Activated CD8-positive, alpha-beta T cell treated with anti-CD3 and anti-CD28 coated beads, Interleukin-2, amount 10 ng/mL, durations not matched to agents 7 days and 5 days (primary cell): ENCODE results near the gene MALSU1. TPM values are rescaled to one million over a fixed set of nuclear protein-coding genes. Genes with fewer than 3 reads are reported as not detected.

Experiments
- ATAC-seq: fragments of 150-1000 bp; cut with Tn5 transposase; one replicate; pipeline ENCODE4 v1.10.0; 2021; ENCODE audit warnings: moderate library complexity
- CTCF ChIA-PET: fragments of 350-600 bp; sonication (Branson Sonifier 250); formaldehyde crosslinking; loops from one replicate; lab custom pipeline; 2021; ENCODE audit warnings: antibody characterized with exemption; lab: Charles Lee
- POLR2A ChIA-PET: fragments of 350-600 bp; sonication (Branson Sonifier 250); formaldehyde crosslinking; loops from one replicate; lab custom pipeline; 2021; ENCODE audit warnings: antibody characterized with exemption; lab: Charles Lee
- DNase-seq: peaks from one replicate; pipeline ENCODE4 v3.0.0-alpha.2; 2020
- H3K27ac Mint-ChIP-seq: one replicate; pipeline ENCODE4 v1.8.0; 2021; ENCODE audit warnings: mild to moderate bottlenecking, mixed read lengths
- H3K27me3 Mint-ChIP-seq: one replicate; pipeline ENCODE4 v1.8.0; 2021; ENCODE audit warnings: low read depth, mixed read lengths
- H3K36me3 Mint-ChIP-seq: one replicate; pipeline ENCODE4 v1.8.0; 2021; ENCODE audit warnings: low read depth, mixed read lengths
- H3K4me1 Mint-ChIP-seq: one replicate; pipeline ENCODE4 v1.8.0; 2021; ENCODE audit warnings: low read depth, mixed read lengths
- H3K4me3 Mint-ChIP-seq: one replicate; pipeline ENCODE4 v1.8.0; 2021; ENCODE audit warnings: mild to moderate bottlenecking, mixed read lengths
- H3K9me3 Mint-ChIP-seq: one replicate; pipeline ENCODE4 v1.8.0; 2022; ENCODE audit warnings: mixed read lengths; ENCODE audit not compliant: insufficient read depth
- total RNA-seq, 2 experiments: library from RNA; stranded (reverse); gene quantifications; one replicate each; pipeline ENCODE4 v1.2.3, GENCODE V29; 2021

The MALSU1 gene
- total RNA-seq, 2 experiments from 2014 or later, result 53.3 to 55.0 TPM

DNA sequence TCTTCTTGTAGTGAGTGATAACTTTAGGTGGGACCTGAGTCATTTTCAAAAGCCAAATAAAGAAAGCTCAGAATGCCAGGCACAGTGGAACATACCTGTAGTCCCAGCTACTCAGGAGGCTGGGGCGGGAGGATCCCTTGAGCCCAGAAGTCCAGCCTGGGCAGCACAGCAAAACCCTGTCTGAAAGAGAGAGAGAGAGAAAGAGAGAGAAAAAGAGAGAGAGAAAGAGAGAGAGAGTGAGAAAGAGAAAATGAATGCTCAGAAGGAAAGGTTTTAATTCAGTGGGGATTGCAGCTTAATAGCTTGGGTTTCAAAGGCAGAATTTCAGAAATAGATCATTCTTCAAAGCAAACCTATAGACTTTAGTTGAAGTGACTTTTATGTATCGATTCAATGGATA is 26.9 kb upstream of the MALSU1 start:
- Mint-ChIP-seq H3K36me3 (no peaks in the 10 kb centered on the region), H3K4me3 (no peak overlapping the region), H3K9me3 (no peaks in the 10 kb centered on the region), H3K4me1 (peaks cover 14% of the 10 kb centered on the region), H3K27ac (no peak overlapping the region), H3K27me3 (peaks cover 9% of the 10 kb centered on the region)
- ChIA-PET CTCF (interaction anchor here (0.6 to 9.1 kb wide), 49 partner anchors 9 to 440 kb away, joined by 3 to 138 read pairs (median 4); partner anchors contain the start of genes KLHL7 and MALSU1), POLR2A (no interaction called here)
- ATAC-seq, result no peak
- DNase-seq, result no peak

DNA sequence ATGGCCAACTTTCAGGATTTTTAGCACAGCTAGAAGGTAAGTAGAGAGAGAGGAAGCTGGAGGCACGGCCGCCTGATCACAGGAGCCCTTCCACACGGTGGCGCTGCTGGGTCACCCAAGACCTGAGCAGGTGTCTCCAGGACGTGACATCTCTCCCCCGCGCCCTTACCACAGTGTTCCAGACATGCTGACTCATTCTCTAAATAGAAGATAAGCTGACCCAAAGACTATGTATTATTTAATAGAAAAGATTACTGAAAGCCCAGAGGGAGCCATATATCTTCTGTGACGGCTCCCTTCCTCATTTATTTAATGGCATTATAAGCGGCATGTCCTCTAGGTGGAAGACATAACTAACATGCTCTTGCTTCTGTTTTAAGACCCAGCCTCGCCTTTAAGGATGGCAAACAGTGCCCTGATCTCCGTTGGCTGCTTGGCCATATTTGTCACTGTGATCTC is 26.0 kb upstream of the MALSU1 start:
- Mint-ChIP-seq H3K9me3 (no peaks in the 10 kb centered on the region), H3K36me3 (no peaks in the 10 kb centered on the region), H3K4me3 (peak overlapping the region; percentile 67), H3K4me1 (peaks cover 15% of the 10 kb centered on the region), H3K27me3 (peaks cover 9% of the 10 kb centered on the region), H3K27ac (peak overlapping the region; percentile 33)
- ChIA-PET POLR2A (interaction anchor here (0.5 to 1.8 kb wide), 2 partner anchors 26 to 251 kb away, joined by 3 to 6 read pairs; partner anchors contain the start of gene MALSU1), CTCF (interaction anchor here (0.6 to 9.1 kb wide), 62 partner anchors 10 to 440 kb away, joined by 3 to 138 read pairs (median 4); partner anchors contain the start of genes KLHL7 and MALSU1)
- DNase-seq (peak; percentile 94), ATAC-seq (peak; percentile 99)

DNA sequence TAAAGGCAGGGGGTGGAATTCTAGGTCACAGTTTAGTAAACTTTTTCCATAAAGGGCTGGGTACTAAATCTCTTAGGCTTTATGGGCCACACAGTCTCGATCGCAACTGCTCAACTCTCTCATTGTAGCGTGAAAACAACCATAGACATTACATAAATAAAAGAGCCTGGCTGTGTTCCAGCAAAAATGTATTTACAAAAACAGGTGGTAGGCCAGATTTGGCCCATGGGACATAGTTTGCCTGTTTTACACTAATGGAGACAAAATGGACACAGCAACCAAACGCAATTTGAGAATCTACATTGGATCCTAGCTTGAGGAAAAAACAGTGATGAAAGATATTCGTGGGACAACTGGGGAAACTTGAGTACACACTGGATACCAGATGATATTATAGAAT is 23.2 kb upstream of the MALSU1 start:
- no peaks in the 10 kb centered on the region for H3K36me3 Mint-ChIP-seq
- ChIA-PET POLR2A (interaction anchor here (1.3 kb wide), 1 partner anchor 23 kb away, joined by 3 read pairs; the partner anchor contains the start of gene MALSU1), CTCF (interaction anchor here (0.7 to 9.1 kb wide), 21 partner anchors 10 to 274 kb away, joined by 3 to 138 read pairs (median 4); partner anchors contain the start of gene MALSU1)
- H3K27ac Mint-ChIP-seq, result no peak overlapping the region
- no peaks in the 10 kb centered on the region for H3K9me3 Mint-ChIP-seq
- ATAC-seq (no peak), DNase-seq (no peak)
- H3K4me1 Mint-ChIP-seq, result peaks cover 15% of the 10 kb centered on the region
- peaks cover 6% of the 10 kb centered on the region for H3K27me3 Mint-ChIP-seq
- H3K4me3 Mint-ChIP-seq, result no peak overlapping the region

DNA sequence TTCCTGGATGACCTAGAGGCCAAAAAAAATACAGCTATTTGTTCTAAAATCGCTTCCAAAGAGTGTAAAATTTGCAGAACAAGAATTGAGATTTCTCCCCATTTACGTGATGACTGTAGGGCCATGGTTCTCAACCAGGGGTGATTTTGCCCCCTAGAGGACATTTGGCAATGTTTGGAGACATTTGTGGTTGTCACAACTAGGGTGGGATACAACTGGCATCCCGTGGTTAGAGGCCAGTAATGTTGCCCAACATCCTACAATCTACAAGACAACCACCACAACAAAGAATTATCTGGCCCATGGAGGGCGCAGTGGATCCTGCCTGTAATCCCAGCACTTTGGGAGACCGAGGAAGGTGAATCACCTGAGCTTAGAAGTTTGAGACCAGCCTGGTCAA is 22.8 kb upstream of the MALSU1 start:
- Mint-ChIP-seq H3K4me3 (no peak overlapping the region), H3K4me1 (peaks cover 15% of the 10 kb centered on the region), H3K27me3 (peaks cover 6% of the 10 kb centered on the region), H3K36me3 (no peaks in the 10 kb centered on the region), H3K9me3 (no peaks in the 10 kb centered on the region), H3K27ac (no peak overlapping the region)
- CTCF ChIA-PET, result interaction anchor here (0.7 to 9.1 kb wide), 27 partner anchors 11 to 273 kb away, joined by 3 to 138 read pairs (median 4); partner anchors contain the start of gene MALSU1
- POLR2A ChIA-PET, result interaction anchor here (1.3 kb wide), 1 partner anchor 23 kb away, joined by 3 read pairs; the partner anchor contains the start of gene MALSU1
- ATAC-seq (no peak), DNase-seq (no peak)

DNA sequence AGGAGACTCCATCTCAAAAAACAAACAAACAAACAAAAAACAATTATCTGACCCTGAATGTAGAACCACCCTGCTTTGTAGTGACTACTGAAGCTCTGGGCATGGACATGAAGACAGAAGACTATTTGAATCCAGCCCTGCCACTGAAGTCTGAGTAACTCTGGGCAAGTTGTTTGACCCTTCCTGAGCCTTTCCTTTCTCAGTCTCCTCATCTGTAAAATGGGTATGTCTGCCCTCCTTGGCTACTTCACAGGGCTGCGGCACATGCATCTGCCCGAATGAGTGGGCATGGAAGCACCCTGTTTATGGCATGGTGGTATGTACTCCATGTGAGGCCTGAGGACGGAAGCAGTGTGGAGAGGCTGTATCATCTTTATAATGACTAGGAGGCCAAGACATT is 22.2 kb upstream of the MALSU1 start:
- ChIA-PET CTCF (interaction anchor here (0.8 to 9.1 kb wide), 26 partner anchors 11 to 277 kb away, joined by 3 to 138 read pairs (median 4); partner anchors contain the start of gene MALSU1), POLR2A (interaction anchor here (1.3 kb wide), 1 partner anchor 22 kb away, joined by 3 read pairs; the partner anchor contains the start of gene MALSU1)
- Mint-ChIP-seq H3K27me3 (peaks cover 6% of the 10 kb centered on the region), H3K36me3 (no peaks in the 10 kb centered on the region), H3K27ac (no peak overlapping the region), H3K4me1 (peaks cover 15% of the 10 kb centered on the region), H3K4me3 (no peak overlapping the region), H3K9me3 (no peaks in the 10 kb centered on the region)
- ATAC-seq (no peak), DNase-seq (no peak)

DNA sequence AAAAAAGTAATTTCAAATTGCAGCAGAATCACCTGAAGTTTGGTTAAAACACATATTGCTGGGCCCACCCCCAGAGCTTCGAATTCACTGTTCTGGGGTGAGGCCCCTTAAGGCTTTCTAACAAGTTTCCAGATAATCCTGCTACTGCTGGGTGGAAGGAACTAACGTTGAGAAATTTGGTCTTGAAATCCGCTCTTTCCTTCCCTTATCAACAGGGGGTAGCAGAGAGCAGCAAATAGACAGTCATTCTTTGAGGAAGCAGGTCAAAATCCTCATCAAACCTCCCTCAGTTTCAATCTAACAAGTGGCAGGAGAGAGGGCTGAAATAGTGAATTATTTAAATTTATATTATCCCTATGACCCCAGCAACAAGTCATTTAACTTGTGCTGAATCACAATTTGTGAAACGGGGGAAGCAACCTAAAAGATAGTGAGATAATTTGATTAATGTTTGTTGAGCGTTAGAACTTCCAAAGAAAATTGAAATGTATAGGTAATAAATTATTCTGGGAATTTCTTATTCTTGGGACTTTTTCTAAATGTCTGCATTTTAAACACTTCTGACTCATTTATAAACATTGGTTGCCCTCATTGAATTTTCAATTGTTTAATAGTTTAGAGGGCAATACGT is 21.7 kb upstream of the MALSU1 start:
- ATAC-seq (peak; percentile 43), DNase-seq (peak; percentile 65)
- H3K4me3 Mint-ChIP-seq, result no peak overlapping the region
- peaks cover 1% of the 10 kb centered on the region for H3K27me3 Mint-ChIP-seq
- H3K9me3 Mint-ChIP-seq, result no peaks in the 10 kb centered on the region
- ChIA-PET POLR2A (no interaction called here), CTCF (interaction anchor here (0.7 to 9.1 kb wide), 29 partner anchors 9 to 436 kb away, joined by 3 to 138 read pairs (median 4); partner anchors contain the start of gene MALSU1)
- H3K27ac Mint-ChIP-seq, result no peak overlapping the region
- H3K36me3 Mint-ChIP-seq, result no peaks in the 10 kb centered on the region
- H3K4me1 Mint-ChIP-seq, result peaks cover 15% of the 10 kb centered on the region

DNA sequence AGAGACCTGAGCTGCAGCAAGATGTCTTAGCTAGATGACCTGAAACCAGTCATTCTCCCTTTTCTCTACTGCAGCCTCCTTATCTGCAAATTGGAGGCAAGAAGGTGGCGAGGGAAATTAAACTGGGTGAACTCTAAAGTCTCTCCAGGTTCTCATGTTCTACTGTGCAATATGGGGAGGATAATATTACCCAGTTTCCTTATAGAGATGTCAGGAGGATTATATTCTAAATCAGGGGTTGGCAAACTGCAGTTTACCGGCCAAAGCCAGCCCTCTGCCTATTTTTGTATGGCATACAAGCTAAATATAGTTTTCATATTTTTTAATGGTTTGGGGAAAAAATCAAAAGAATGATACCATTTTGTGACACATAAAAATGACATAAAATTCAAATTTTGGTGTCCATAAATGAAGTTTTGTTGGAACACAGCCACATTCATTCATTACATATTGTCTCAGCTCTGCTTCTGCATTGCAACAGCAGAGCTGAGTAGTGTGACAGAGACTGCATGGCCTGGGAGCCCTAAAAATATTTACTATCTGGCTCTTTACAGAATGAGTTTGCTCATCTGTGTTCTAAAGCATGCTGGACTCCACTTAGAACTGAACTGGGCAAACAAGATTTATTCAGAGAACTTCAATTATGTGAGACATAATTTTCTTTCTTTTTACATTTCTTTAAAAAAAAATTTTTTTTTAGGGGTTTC is 19.2 kb upstream of the MALSU1 start:
- no peak overlapping the region for H3K4me3 Mint-ChIP-seq
- H3K27me3 Mint-ChIP-seq, result no peaks in the 10 kb centered on the region
- ChIA-PET CTCF (interaction anchor here (1.4 to 9.1 kb wide), 5 partner anchors 17 to 263 kb away, joined by 3 to 138 read pairs (median 5); partner anchors contain the start of gene MALSU1), POLR2A (no interaction called here)
- H3K27ac Mint-ChIP-seq, result no peak overlapping the region
- peaks cover 1% of the 10 kb centered on the region for H3K4me1 Mint-ChIP-seq
- no peaks in the 10 kb centered on the region for H3K36me3 Mint-ChIP-seq
- no peaks in the 10 kb centered on the region for H3K9me3 Mint-ChIP-seq
- ATAC-seq, result no peak
- DNase-seq, result no peak

DNA sequence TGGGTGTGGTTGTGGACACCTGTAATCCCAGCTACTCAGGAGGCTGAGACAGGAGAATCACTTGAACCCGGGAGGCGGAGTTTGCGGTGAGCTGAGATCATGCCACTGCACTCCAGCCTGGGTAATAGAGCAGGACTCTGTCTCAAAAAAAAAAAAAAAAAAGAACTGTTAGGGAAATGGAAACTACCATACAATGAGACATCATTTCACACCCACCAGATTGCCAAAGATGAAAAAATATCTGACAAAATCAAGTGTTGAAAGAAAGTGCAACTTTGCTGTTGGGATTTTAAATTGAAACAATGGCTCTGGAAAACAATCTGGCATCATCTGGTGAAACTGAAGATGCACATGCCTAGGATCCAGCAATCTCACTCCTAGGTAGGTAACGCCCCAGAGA is 16.1 kb upstream of the MALSU1 start:
- POLR2A ChIA-PET, result no interaction called here
- CTCF ChIA-PET, result interaction anchor here (2.1 to 2.8 kb wide), 2 partner anchors 10 to 75 kb away, joined by 6 to 25 read pairs; no protein-coding TSS in a partner anchor
- Mint-ChIP-seq H3K4me1 (peaks cover 9% of the 10 kb centered on the region), H3K27me3 (no peaks in the 10 kb centered on the region), H3K4me3 (no peak overlapping the region), H3K36me3 (no peaks in the 10 kb centered on the region), H3K9me3 (no peaks in the 10 kb centered on the region), H3K27ac (no peak overlapping the region)
- ATAC-seq (no peak), DNase-seq (no peak)

DNA sequence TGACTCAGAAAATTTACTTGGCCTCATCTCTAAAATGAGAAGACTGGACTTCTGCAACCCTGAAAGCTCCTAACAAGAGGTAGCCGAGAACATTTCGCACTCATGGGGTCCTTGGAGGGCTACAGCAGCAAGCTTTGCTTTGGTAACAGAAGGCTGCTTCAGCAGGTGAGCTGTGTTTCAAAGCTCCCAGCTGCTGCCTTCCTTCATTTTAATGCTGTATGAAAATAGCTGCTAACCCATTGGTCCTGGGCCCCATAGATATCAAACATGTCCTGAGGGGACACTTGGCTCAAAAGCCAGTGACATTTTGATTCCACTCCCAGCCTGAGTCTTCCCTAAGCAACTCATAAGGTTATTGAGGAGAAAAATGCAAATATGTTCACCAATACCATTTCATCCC is 14.3 kb upstream of the MALSU1 start:
- Mint-ChIP-seq H3K9me3 (no peaks in the 10 kb centered on the region), H3K27me3 (no peaks in the 10 kb centered on the region), H3K4me3 (no peak overlapping the region), H3K27ac (no peak overlapping the region), H3K36me3 (no peaks in the 10 kb centered on the region), H3K4me1 (peaks cover 19% of the 10 kb centered on the region)
- ATAC-seq (no peak), DNase-seq (no peak)
- ChIA-PET POLR2A (no interaction called here), CTCF (interaction anchor here (2.1 to 2.8 kb wide), 2 partner anchors 12 to 73 kb away, joined by 6 to 25 read pairs; no protein-coding TSS in a partner anchor)

DNA sequence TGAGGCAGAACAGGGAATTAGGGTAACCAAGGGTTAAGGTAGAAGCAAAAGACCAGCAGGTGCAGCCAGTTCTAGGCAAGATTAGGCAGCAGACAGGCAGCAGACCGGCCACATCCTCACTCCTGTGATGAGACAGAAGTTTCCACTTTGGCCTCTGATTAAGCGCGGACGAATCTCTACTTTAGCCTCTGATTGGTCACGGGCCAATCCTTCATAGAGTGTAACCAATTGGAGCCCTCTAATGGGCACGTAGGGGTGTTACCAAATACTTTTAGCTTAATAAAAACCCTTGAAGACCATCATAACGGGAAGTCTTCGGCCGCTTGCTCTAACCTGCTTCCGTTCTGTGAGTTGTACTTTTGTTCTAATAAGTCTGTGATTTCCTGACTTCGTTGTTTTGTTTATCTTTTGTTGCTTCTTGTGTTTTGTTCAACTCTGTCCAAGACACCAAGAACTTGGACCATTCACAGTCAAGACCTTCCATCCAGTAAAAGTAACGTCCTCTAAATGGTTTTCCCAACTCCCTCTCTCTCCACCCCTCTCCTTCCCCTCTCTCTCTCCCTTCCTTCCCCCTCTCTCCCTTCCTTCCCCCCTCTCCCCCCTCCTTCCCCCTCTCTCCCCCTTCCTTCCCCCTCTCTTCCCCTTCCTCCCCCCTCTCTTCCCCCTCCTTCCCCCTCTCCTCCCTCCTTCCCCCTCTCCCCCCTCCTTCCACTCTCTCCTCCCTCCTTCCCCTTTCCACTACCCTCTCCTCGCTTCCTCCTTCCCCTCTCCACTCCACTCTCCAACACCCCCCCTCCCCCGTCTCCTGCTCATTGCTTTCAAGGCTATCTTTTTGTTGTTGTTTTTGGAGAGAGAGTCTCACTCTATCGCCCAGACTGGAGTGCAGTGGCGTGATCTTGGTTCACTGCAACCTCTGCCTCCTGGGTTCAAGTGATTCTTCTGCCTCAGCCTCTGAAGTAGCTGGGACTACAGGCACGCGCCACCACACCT is 13.2 kb upstream of the MALSU1 start:
- no peak overlapping the region for H3K4me3 Mint-ChIP-seq
- H3K27me3 Mint-ChIP-seq, result no peaks in the 10 kb centered on the region
- no peak for DNase-seq
- CTCF ChIA-PET, result interaction anchor here (1.1 kb wide), 1 partner anchor 60 kb away, joined by 3 read pairs; no protein-coding TSS in a partner anchor
- no peaks in the 10 kb centered on the region for H3K36me3 Mint-ChIP-seq
- POLR2A ChIA-PET, result interaction anchor here (2.5 kb wide), 1 partner anchor 13 kb away, joined by 6 read pairs; the partner anchor contains the start of gene MALSU1
- no peak for ATAC-seq
- no peak overlapping the region for H3K27ac Mint-ChIP-seq
- no peaks in the 10 kb centered on the region for H3K9me3 Mint-ChIP-seq
- peaks cover 24% of the 10 kb centered on the region for H3K4me1 Mint-ChIP-seq
